Natural killer cell treated with Interleukin-12 subunit alpha and Interleukin-12 subunit beta and Interleukin-15 and Interleukin-18, amount 100 ng/mL, for 72 hours (primary cell): ENCODE results near the gene ABCA7. TPM values are rescaled to one million over a fixed set of nuclear protein-coding genes. Genes with fewer than 3 reads are reported as not detected.
A peak's percentile ranks its signal among the peaks of the same experiment; 100 is the strongest.
"Not testable (repeated sequence)": the region's sequence is repeated elsewhere in the genome, so short reads cannot be mapped to it uniquely, and the experiment has no call there.

Source experiments
- ATAC-seq, 2 donors: fragments of 150-1000 bp; cut with Tn5 transposase in 1 of 2; sonication (Bioruptor Pico), chemical (Tn5 transposase) in 1 of 2; 2 replicates each; pipeline ENCODE4 v1.10.0; 2021
- DNase-seq: peaks from one replicate; pipeline ENCODE4 v3.0.0; 2022; ENCODE audit warnings: low spot score
- H3K27ac Mint-ChIP-seq, 2 donors: 1 replicate in 1 of 2; 2 replicates in 1 of 2; pipeline ENCODE4 v1.8.0; 2022; ENCODE audit warnings: mixed read lengths in 2 of 2, mild to moderate bottlenecking in 1 of 2, moderate library complexity in 1 of 2
- H3K27me3 Mint-ChIP-seq, 2 donors: 1 replicate in 1 of 2; 2 replicates in 1 of 2; pipeline ENCODE4 v1.8.0; 2022; ENCODE audit warnings: mixed read lengths in 2 of 2
- H3K36me3 Mint-ChIP-seq: one replicate; pipeline ENCODE4 v1.8.0; 2022; ENCODE audit warnings: mixed read lengths
- H3K4me1 Mint-ChIP-seq, 2 donors: 1 replicate in 1 of 2; 2 replicates in 1 of 2; pipeline ENCODE4 v1.8.0; 2022; ENCODE audit warnings: low read depth in 2 of 2, mixed read lengths in 2 of 2, mild to moderate bottlenecking in 1 of 2
- H3K4me3 Mint-ChIP-seq: one replicate; pipeline ENCODE4 v1.8.0; 2022; ENCODE audit warnings: mixed read lengths
- H3K9me3 Mint-ChIP-seq: 2 replicates; pipeline ENCODE4 v1.8.0; 2022; ENCODE audit warnings: mixed read lengths
- total RNA-seq, 2 donors: library from RNA; stranded (reverse); gene quantifications; one replicate each; pipeline ENCODE4 v1.2.3, GENCODE V29; 2022

ABCA7 gene
- total RNA-seq, 2 donors from 2014 or later: 53.7 to 69.9 TPM

- no peaks in the 10 kb centered on the region for H3K9me3 Mint-ChIP-seq
- no peak overlapping the region for H3K4me3 Mint-ChIP-seq
- H3K4me1 Mint-ChIP-seq: no peaks in the 10 kb centered on the region
- no peak for ATAC-seq
- H3K27me3 Mint-ChIP-seq: no peaks in the 10 kb centered on the region
- DNase-seq: no peak
- H3K27ac Mint-ChIP-seq: no peak overlapping the region
- H3K36me3 Mint-ChIP-seq: no peaks in the 10 kb centered on the region
Observed at GRCh38 chr19:1109697-1110671, 70.1 kb downstream of the ABCA7 start.

GRCh38 chr19:1110809-1111640 lies 71.1 kb downstream of the ABCA7 start:
- no peak for DNase-seq
- Mint-ChIP-seq H3K9me3 (no peaks in the 10 kb centered on the region), H3K4me3 (no peak overlapping the region), H3K27ac (no peak overlapping the region), H3K4me1 (no peaks in the 10 kb centered on the region), H3K36me3 (no peaks in the 10 kb centered on the region), H3K27me3 (no peaks in the 10 kb centered on the region)
- ATAC-seq: no peak

- no peak overlapping the region for H3K27ac Mint-ChIP-seq
- H3K4me1 Mint-ChIP-seq: no peaks in the 10 kb centered on the region
- no peaks in the 10 kb centered on the region for H3K9me3 Mint-ChIP-seq
- no peak overlapping the region for H3K4me3 Mint-ChIP-seq
- ATAC-seq: no peak
- H3K36me3 Mint-ChIP-seq: no peaks in the 10 kb centered on the region
- no peak for DNase-seq
- H3K27me3 Mint-ChIP-seq: no peaks in the 10 kb centered on the region
Observed at GRCh38 chr19:1111641-1112267, 71.8 kb downstream of the ABCA7 start.

- DNase-seq (no peak), ATAC-seq (no peak)
- no peaks in the 10 kb centered on the region for H3K36me3 Mint-ChIP-seq
- H3K4me1 Mint-ChIP-seq: no peaks in the 10 kb centered on the region
- H3K4me3 Mint-ChIP-seq: no peak overlapping the region
- no peaks in the 10 kb centered on the region for H3K27me3 Mint-ChIP-seq
- no peak overlapping the region for H3K27ac Mint-ChIP-seq
- no peaks in the 10 kb centered on the region for H3K9me3 Mint-ChIP-seq
Observed at GRCh38 chr19:1112268-1113029, 72.5 kb downstream of the ABCA7 start.

GRCh38 chr19:1113030-1113985 lies 73.4 kb downstream of the ABCA7 start:
- no peaks in the 10 kb centered on the region for H3K36me3 Mint-ChIP-seq
- ATAC-seq (peak; percentile 90 to 92), DNase-seq (peak; percentile 89)
- no peaks in the 10 kb centered on the region for H3K4me1 Mint-ChIP-seq
- no peak overlapping the region for H3K4me3 Mint-ChIP-seq
- no peaks in the 10 kb centered on the region for H3K27me3 Mint-ChIP-seq
- H3K9me3 Mint-ChIP-seq: no peaks in the 10 kb centered on the region
- no peak overlapping the region for H3K27ac Mint-ChIP-seq

GRCh38 chr19:1113986-1114483 lies 74.1 kb downstream of the ABCA7 start:
- ATAC-seq (no peak), DNase-seq (no peak)
- no peak overlapping the region for H3K4me3 Mint-ChIP-seq
- no peaks in the 10 kb centered on the region for H3K9me3 Mint-ChIP-seq
- no peak overlapping the region for H3K27ac Mint-ChIP-seq
- no peaks in the 10 kb centered on the region for H3K36me3 Mint-ChIP-seq
- H3K4me1 Mint-ChIP-seq: no peaks in the 10 kb centered on the region
- no peaks in the 10 kb centered on the region for H3K27me3 Mint-ChIP-seq

- not testable (repeated sequence) for H3K4me1 Mint-ChIP-seq, DNase-seq, H3K9me3 Mint-ChIP-seq, H3K27ac Mint-ChIP-seq, ATAC-seq, H3K36me3 Mint-ChIP-seq, H3K4me3 Mint-ChIP-seq, H3K27me3 Mint-ChIP-seq
Observed at GRCh38 chr19:1114728-1115127, 74.8 kb downstream of the ABCA7 start.

Other genes starting within 250 kb of the ABCA7 start
- gene PTBP1, start 242.7 kb upstream of the ABCA7 start, total RNA-seq: 100 to 1,000 TPM; 604 to 619 TPM
- gene PLPPR3, start 218.2 kb upstream of the ABCA7 start, total RNA-seq: not detected
- under 1 TPM; 0.25 to 0.36 TPM for gene AZU1, start 212.3 kb upstream of the ABCA7 start, total RNA-seq
- gene PRTN3, start 199.1 kb upstream of the ABCA7 start, total RNA-seq: not detected
- not detected for gene ELANE, start 187.8 kb upstream of the ABCA7 start, total RNA-seq
- under 1 TPM in 1 of 2 donors, not detected in 1; 0.53 TPM for gene CFD, start 180.4 kb upstream of the ABCA7 start, total RNA-seq
- 10 to 100 TPM; 46.4 to 79.6 TPM for gene MED16, start 146.9 kb upstream of the ABCA7 start, total RNA-seq
- gene RNU6-9, start 146.6 kb upstream of the ABCA7 start, total RNA-seq: not detected
- gene R3HDM4, start 126.9 kb upstream of the ABCA7 start, total RNA-seq: 10 to 100 TPM; 48.4 to 68.3 TPM
- gene KISS1R, start 122.8 kb upstream of the ABCA7 start, total RNA-seq: 1 to 10 TPM in 1 of 2 donors, not detected in 1; 1.1 TPM
- gene ARID3A, start 114.1 kb upstream of the ABCA7 start, total RNA-seq: 10 to 100 TPM; 42.8 to 46.1 TPM
- gene WDR18, start 55.8 kb upstream of the ABCA7 start, total RNA-seq: 100 to 1,000 TPM in 1 of 2 donors, 10 to 100 TPM in 1; 57.8 to 106 TPM
- not detected for gene GRIN3B, start 39.7 kb upstream of the ABCA7 start, total RNA-seq
- gene TMEM259, start 19.0 kb upstream of the ABCA7 start, total RNA-seq: 100 to 1,000 TPM; 150 to 267 TPM
- gene RNU6-2, start 18.6 kb upstream of the ABCA7 start, total RNA-seq: not detected
- gene CNN2, start 13.5 kb upstream of the ABCA7 start, total RNA-seq: 100 to 1,000 TPM; 119 to 141 TPM
- gene ARHGAP45, start 27.1 kb downstream of the ABCA7 start, total RNA-seq: 100 to 1,000 TPM; 320 to 338 TPM
- 100 to 1,000 TPM; 168 to 241 TPM for gene POLR2E, start 55.3 kb downstream of the ABCA7 start, total RNA-seq
- gene GPX4, start 63.9 kb downstream of the ABCA7 start, total RNA-seq: 100 to 1,000 TPM in 1 of 2 donors, 10 to 100 TPM in 1; 86.4 to 174 TPM
- gene SBNO2, start 134.2 kb downstream of the ABCA7 start, total RNA-seq: 100 to 1,000 TPM; 204 to 205 TPM
- gene STK11, start 165.7 kb downstream of the ABCA7 start, total RNA-seq: 10 to 100 TPM; 50.9 to 79.2 TPM
- gene CBARP, start 197.9 kb downstream of the ABCA7 start, total RNA-seq: under 1 TPM in 1 of 2 donors, not detected in 1; 0.28 TPM
- 100 to 1,000 TPM; 163 to 215 TPM for gene ATP5F1D, start 201.6 kb downstream of the ABCA7 start, total RNA-seq
- gene MIDN, start 208.5 kb downstream of the ABCA7 start, total RNA-seq: 10 to 100 TPM; 85.9 to 88.3 TPM
- gene CIRBP, start 229.2 kb downstream of the ABCA7 start, total RNA-seq: 100 to 1,000 TPM; 226 to 251 TPM
- 10 to 100 TPM; 59.5 to 94.2 TPM for gene FAM174C, start 235.4 kb downstream of the ABCA7 start, total RNA-seq
- gene EFNA2, start 245.8 kb downstream of the ABCA7 start, total RNA-seq: not detected